Neural cell (in vitro differentiated cells): ENCODE results near the gene MPP1. TPM values are rescaled to one million over a fixed set of nuclear protein-coding genes. Genes with fewer than 3 reads are reported as not detected.

Experiments used
- H2AFZ ChIP-seq: fragments of 200-600, 300-800 bp; sonication (generic), shearing (Covaris generic); 2 replicates; pipeline ENCODE4 v1.6.0; 2014; ENCODE audit warnings: low read depth, mild to moderate bottlenecking, antibody characterized with exemption, low read length, moderate library complexity
- H3F3A ChIP-seq: fragments of 200-600 bp; shearing (Covaris generic); 2 replicates; pipeline ENCODE4 v1.6.1; 2016; ENCODE audit warnings: mild to moderate bottlenecking, moderate library complexity, mixed read lengths, antibody characterized with exemption, low read length; ENCODE audit not compliant: insufficient read depth, poor library complexity, severe bottlenecking
- H3K27ac ChIP-seq: fragments of 200-600, 300-800 bp; sonication (generic), shearing (Covaris generic); 2 replicates; pipeline ENCODE4 v1.5.1; 2014; ENCODE audit warnings: mild to moderate bottlenecking, low read length, moderate library complexity
- H3K27me3 ChIP-seq: fragments of 300-800, 200-600 bp; sonication (generic), shearing (Covaris generic); 2 replicates; pipeline ENCODE4 v1.6.0; 2014; ENCODE audit warnings: mild to moderate bottlenecking, low read depth, low read length, moderate library complexity; ENCODE audit not compliant: insufficient read depth
- H3K36me3 ChIP-seq: fragments of 300-800, 200-600 bp; sonication (generic), shearing (Covaris generic); 2 replicates; pipeline ENCODE4 v1.5.1; 2014; ENCODE audit warnings: mild to moderate bottlenecking, antibody characterized with exemption, low read length, moderate library complexity; ENCODE audit not compliant: insufficient read depth
- H3K4me2 ChIP-seq: fragments of 300-800, 200-600 bp; sonication (generic), shearing (Covaris generic); 2 replicates; pipeline ENCODE4 v1.6.0; 2014; ENCODE audit warnings: mild to moderate bottlenecking, low read length
- H3K4me3 ChIP-seq: fragments of 300-800, 200-600 bp; sonication (generic), shearing (Covaris generic); 2 replicates; pipeline ENCODE4 v1.5.1; 2014; ENCODE audit warnings: mild to moderate bottlenecking, low read length, moderate library complexity
- H3K79me2 ChIP-seq: fragments of 200-600 bp; shearing (Covaris generic); replicated peaks from 2 replicates; pipeline ENCODE4 v1.6.0; 2014; ENCODE audit warnings: mild to moderate bottlenecking, low read length, moderate library complexity; ENCODE audit not compliant: insufficient read depth
- H3K9ac ChIP-seq: fragments of 300-800, 200-600 bp; sonication (generic), shearing (Covaris generic); 2 replicates; pipeline ENCODE4 v1.6.1; 2016; ENCODE audit warnings: mild to moderate bottlenecking, low read length, mixed read lengths
- H3K9me2 ChIP-seq: fragments of 200-600 bp; shearing (Covaris generic); 2 replicates; pipeline ENCODE4 v1.6.1; 2016; ENCODE audit warnings: mild to moderate bottlenecking, low read length, mixed read lengths; ENCODE audit not compliant: insufficient read depth
- H3K9me3 ChIP-seq: fragments of 200-600, 300-800 bp; sonication (generic), shearing (Covaris generic); 2 replicates; pipeline ENCODE4 v1.6.1; 2016; ENCODE audit warnings: mild to moderate bottlenecking, mixed run types, low read length, moderate library complexity, mixed read lengths
- H4K20me1 ChIP-seq: fragments of 200-600 bp; shearing (Covaris generic); 2 replicates; pipeline ENCODE4 v1.6.1; 2016; ENCODE audit warnings: mild to moderate bottlenecking, mixed run types; ENCODE audit not compliant: insufficient read depth
- EP300 ChIP-seq: fragments of 450-650 bp; conservative IDR thresholded peaks from 2 replicates; pipeline ENCODE4 v1.6.1; 2014; ENCODE audit warnings: antibody characterized with exemption, mild to moderate bottlenecking, moderate library complexity; ENCODE audit not compliant: poor library complexity, severe bottlenecking
- EZH2 ChIP-seq: fragments of 200-600, 300-800 bp; shearing (Covaris generic), sonication (generic); IDR thresholded peaks from 2 replicates; pipeline ENCODE4 v1.6.1; 2014; ENCODE audit warnings: antibody characterized with exemption, low read length, borderline replicate concordance, mild to moderate bottlenecking; ENCODE audit not compliant: insufficient read depth, poor library complexity, severe bottlenecking
- MXI1 ChIP-seq: fragments of 450-650 bp; conservative IDR thresholded peaks from 2 replicates; pipeline ENCODE4 v1.6.1; 2014; ENCODE audit warnings: antibody characterized with exemption, mild to moderate bottlenecking; ENCODE audit not compliant: poor library complexity, severe bottlenecking
- POLR2AphosphoS5 ChIP-seq: IDR thresholded peaks from 2 replicates; pipeline ENCODE4 v1.6.1; 2012
- RAD21 ChIP-seq: fragments of 450-650 bp; conservative IDR thresholded peaks from 2 replicates; pipeline ENCODE4 v1.6.1; 2014; ENCODE audit warnings: antibody characterized with exemption, mild to moderate bottlenecking, moderate library complexity
- SMC3 ChIP-seq: fragments of 450-650 bp; conservative IDR thresholded peaks from 2 replicates; pipeline ENCODE4 v1.6.1; 2014; ENCODE audit warnings: antibody characterized with exemption, mild to moderate bottlenecking, moderate library complexity; ENCODE audit not compliant: poor library complexity
- TAF1 ChIP-seq: IDR thresholded peaks from 2 replicates; pipeline ENCODE4 v1.6.1; 2012; ENCODE audit warnings: low read depth
- polyA plus RNA-seq: library from polyadenylated mRNA; depleted of rRNA; stranded (reverse); fragments of >200 nt; gene quantifications from 2 replicates; pipeline ENCODE4 v1.2.3, GENCODE V29; 2014
- TF ChIP-seq, protein P1 (sequence below): IDR thresholded peaks from 2 replicates; pipeline ENCODE4 v1.6.1; 2012; ENCODE audit warnings: borderline replicate concordance
- TF ChIP-seq, protein P2 (sequence below): fragments of 450-650 bp; IDR thresholded peaks from 2 replicates; pipeline ENCODE4 v1.5.1; 2014; ENCODE audit warnings: antibody characterized with exemption, mild to moderate bottlenecking, moderate library complexity; ENCODE audit not compliant: poor library complexity, severe bottlenecking

The MPP1 gene
- polyA plus RNA-seq, 1 donor from 2014 or later = 17.5 TPM

- TF ChIP-seq, protein P1, sequence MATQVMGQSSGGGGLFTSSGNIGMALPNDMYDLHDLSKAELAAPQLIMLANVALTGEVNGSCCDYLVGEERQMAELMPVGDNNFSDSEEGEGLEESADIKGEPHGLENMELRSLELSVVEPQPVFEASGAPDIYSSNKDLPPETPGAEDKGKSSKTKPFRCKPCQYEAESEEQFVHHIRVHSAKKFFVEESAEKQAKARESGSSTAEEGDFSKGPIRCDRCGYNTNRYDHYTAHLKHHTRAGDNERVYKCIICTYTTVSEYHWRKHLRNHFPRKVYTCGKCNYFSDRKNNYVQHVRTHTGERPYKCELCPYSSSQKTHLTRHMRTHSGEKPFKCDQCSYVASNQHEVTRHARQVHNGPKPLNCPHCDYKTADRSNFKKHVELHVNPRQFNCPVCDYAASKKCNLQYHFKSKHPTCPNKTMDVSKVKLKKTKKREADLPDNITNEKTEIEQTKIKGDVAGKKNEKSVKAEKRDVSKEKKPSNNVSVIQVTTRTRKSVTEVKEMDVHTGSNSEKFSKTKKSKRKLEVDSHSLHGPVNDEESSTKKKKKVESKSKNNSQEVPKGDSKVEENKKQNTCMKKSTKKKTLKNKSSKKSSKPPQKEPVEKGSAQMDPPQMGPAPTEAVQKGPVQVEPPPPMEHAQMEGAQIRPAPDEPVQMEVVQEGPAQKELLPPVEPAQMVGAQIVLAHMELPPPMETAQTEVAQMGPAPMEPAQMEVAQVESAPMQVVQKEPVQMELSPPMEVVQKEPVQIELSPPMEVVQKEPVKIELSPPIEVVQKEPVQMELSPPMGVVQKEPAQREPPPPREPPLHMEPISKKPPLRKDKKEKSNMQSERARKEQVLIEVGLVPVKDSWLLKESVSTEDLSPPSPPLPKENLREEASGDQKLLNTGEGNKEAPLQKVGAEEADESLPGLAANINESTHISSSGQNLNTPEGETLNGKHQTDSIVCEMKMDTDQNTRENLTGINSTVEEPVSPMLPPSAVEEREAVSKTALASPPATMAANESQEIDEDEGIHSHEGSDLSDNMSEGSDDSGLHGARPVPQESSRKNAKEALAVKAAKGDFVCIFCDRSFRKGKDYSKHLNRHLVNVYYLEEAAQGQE = no peak
- TF ChIP-seq MXI1 = no peak
- no peak overlapping the region for H3K4me2 ChIP-seq
Observed at GRCh38 chrX:154737136-154737535, 68.1 kb downstream of the MPP1 start.

GRCh38 chrX:154735695-154736393 is 69.4 kb downstream of the MPP1 start:
- no peak overlapping the region for H3K4me2 ChIP-seq
- H3K4me3 ChIP-seq = no peak overlapping the region
- H3K27me3 ChIP-seq = no peaks in the 10 kb centered on the region

More at GRCh38 chrX:154737136-154737535, 68.1 kb downstream of the MPP1 start:
- Histone ChIP-seq H2AFZ (no peak overlapping the region), H3K9me2 (no peaks in the 10 kb centered on the region), H3K27ac (no peak overlapping the region), H3F3A (no peaks in the 10 kb centered on the region), H3K36me3 (no peaks in the 10 kb centered on the region), H4K20me1 (no peaks in the 10 kb centered on the region), H3K79me2 (no peaks in the 10 kb centered on the region), H3K27me3 (no peaks in the 10 kb centered on the region), H3K9ac (no peak overlapping the region), H3K4me3 (no peak overlapping the region), H3K9me3 (no peaks in the 10 kb centered on the region)

More at GRCh38 chrX:154735695-154736393, 69.4 kb downstream of the MPP1 start:
- Histone ChIP-seq H3K27ac (no peak overlapping the region), H3K9me2 (no peaks in the 10 kb centered on the region), H3K9ac (no peak overlapping the region), H3F3A (no peaks in the 10 kb centered on the region), H3K79me2 (no peaks in the 10 kb centered on the region), H3K36me3 (no peaks in the 10 kb centered on the region), H2AFZ (no peak overlapping the region), H3K9me3 (no peaks in the 10 kb centered on the region), H4K20me1 (no peaks in the 10 kb centered on the region)
- TF ChIP-seq MXI1 = no peak
- no peak for TF ChIP-seq RAD21
- TF ChIP-seq, protein P1 = no peak
- TF ChIP-seq, protein P2, sequence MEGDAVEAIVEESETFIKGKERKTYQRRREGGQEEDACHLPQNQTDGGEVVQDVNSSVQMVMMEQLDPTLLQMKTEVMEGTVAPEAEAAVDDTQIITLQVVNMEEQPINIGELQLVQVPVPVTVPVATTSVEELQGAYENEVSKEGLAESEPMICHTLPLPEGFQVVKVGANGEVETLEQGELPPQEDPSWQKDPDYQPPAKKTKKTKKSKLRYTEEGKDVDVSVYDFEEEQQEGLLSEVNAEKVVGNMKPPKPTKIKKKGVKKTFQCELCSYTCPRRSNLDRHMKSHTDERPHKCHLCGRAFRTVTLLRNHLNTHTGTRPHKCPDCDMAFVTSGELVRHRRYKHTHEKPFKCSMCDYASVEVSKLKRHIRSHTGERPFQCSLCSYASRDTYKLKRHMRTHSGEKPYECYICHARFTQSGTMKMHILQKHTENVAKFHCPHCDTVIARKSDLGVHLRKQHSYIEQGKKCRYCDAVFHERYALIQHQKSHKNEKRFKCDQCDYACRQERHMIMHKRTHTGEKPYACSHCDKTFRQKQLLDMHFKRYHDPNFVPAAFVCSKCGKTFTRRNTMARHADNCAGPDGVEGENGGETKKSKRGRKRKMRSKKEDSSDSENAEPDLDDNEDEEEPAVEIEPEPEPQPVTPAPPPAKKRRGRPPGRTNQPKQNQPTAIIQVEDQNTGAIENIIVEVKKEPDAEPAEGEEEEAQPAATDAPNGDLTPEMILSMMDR = no peak
- TF ChIP-seq TAF1 = no peak
- no peak for TF ChIP-seq POLR2AphosphoS5
- no peak for TF ChIP-seq EZH2
- TF ChIP-seq EP300 = no peak
- no peak for TF ChIP-seq SMC3
